K562 (cell line): ENCODE measurements around the gene CFAP157. TPM values are rescaled to one million over a fixed set of nuclear protein-coding genes. Genes with fewer than 3 reads are reported as not detected.
A peak's percentile ranks its signal among the peaks of the same experiment; 100 is the strongest.

Experiments used
- CTCFL ChIP-seq: IDR thresholded peaks from 2 replicates; pipeline ENCODE4 v1.6.1; 2011; ENCODE audit warnings: borderline replicate concordance, low read depth, mild to moderate bottlenecking, moderate library complexity, low read length; ENCODE audit not compliant: insufficient read depth, poor library complexity, severe bottlenecking
- DMBX1 ChIP-seq: fragments of 250-450 bp; sonication (Bioruptor Pico); IDR thresholded peaks from 2 replicates; pipeline ENCODE4 v1.8.0; 2022; ENCODE audit warnings: inconsistent platforms, mild to moderate bottlenecking, moderate library complexity, borderline replicate concordance
- HES1 ChIP-seq: fragments of 450-650 bp; IDR thresholded peaks from 2 replicates; pipeline ENCODE4 v1.6.1; 2016; ENCODE audit warnings: low read depth, mild to moderate bottlenecking, moderate library complexity
- HMBOX1 ChIP-seq: sonication (generic); IDR thresholded peaks from 2 replicates; pipeline ENCODE4 v1.6.1; 2016
- MBD1 ChIP-seq: fragments of 250-450 bp; sonication (Bioruptor Pico); IDR thresholded peaks from 2 replicates; pipeline ENCODE4 v1.8.0; 2022; ENCODE audit warnings: inconsistent platforms
- MCM7 ChIP-seq, 2 experiments: fragments of 450-650 bp; IDR thresholded peaks; 2 replicates each; pipeline ENCODE4 v1.6.1; 2016 to 2018
- PTTG1 ChIP-seq: fragments of 450-650 bp; IDR thresholded peaks from 2 replicates; pipeline ENCODE4 v1.6.1; 2016; ENCODE audit warnings: low read depth, mild to moderate bottlenecking, missing genetic modification characterization, missing compliant biosample characterization
- RERE ChIP-seq: sonication (generic); formaldehyde crosslinking; IDR thresholded peaks from 2 replicates; pipeline ENCODE4 v1.8.0; 2023; ENCODE audit warnings: missing genetic modification reagents, mild to moderate bottlenecking, borderline replicate concordance
- ZBTB33 ChIP-seq: sonication (generic); formaldehyde crosslinking; IDR thresholded peaks from 2 replicates; pipeline ENCODE4 v1.8.1; 2023; ENCODE audit warnings: mild to moderate bottlenecking, missing genetic modification reagents
- ZNF146 ChIP-seq: IDR thresholded peaks from one replicate; pipeline ENCODE4 v1.6.1; 2018; ENCODE audit warnings: missing compliant biosample characterization; ENCODE audit not compliant: unreplicated experiment
- ZNF23 ChIP-seq: fragments of 250-450 bp; sonication (Bioruptor Pico); IDR thresholded peaks from 2 replicates; pipeline ENCODE4 v1.4.0; 2020; ENCODE audit warnings: mild to moderate bottlenecking
- polyA plus RNA-seq, 8 experiments: library from polyadenylated mRNA; depleted of rRNA in 4 of 8; stranded (reverse) in 5 of 8; unstranded in 3 of 8; fragments of >200 nt; fragmentation: Nextera tagmentation in 2 of 8; fragmentation: Illumina TruSeq in 1 of 8; extraction: Ambion mirVana in 2 of 8; extraction: Trizol in 1 of 8; gene quantifications; 2 replicates each; pipeline versions ENCODE4 v1.2.1 to v1.2.3, GENCODE V29; 2011 to 2014; ENCODE audit warnings: inconsistent platforms in 1 of 8, missing spikeins in 1 of 8
- total RNA-seq, 7 experiments: library from RNA; depleted of rRNA in 6 of 7; stranded (reverse); fragments of >200 nt in 6 of 7; fragmentation: Illumina TruSeq in 2 of 7; extraction: Trizol in 2 of 7; gene quantifications; 2 replicates each; pipeline versions ENCODE4 v1.2.1 to v1.2.3, GENCODE V29; 2011 to 2021; ENCODE audit warnings: low replicate concordance in 1 of 7

CFAP157 gene
- total and polyA plus RNA-seq, 9 of the 15 experiments (the other 6 are each of a cell fraction or from before 2014, with no cell fraction given): 0.03 TPM; not detected in 8

GRCh38 chr9:127698985-127699670 is 7.7 kb upstream of the CFAP157 start (continued):
- peak; percentile 66; the same call in 1 of the 2 replicates for TF ChIP-seq ZBTB33 (CRISPR knock-in tag)
- peak; percentile 89 for TF ChIP-seq HMBOX1
- no peak for TF ChIP-seq MCM7 (IDR thresholded peaks at IDR 0.05)
- TF ChIP-seq DMBX1 (CRISPR knock-in tag): peak; percentile 83; the same call in 1 of the 2 replicates
- no peak for TF ChIP-seq ZNF23 (CRISPR knock-in tag)
- TF ChIP-seq MBD1 (CRISPR knock-in tag): no peak
- no peak for TF ChIP-seq ZNF146 (CRISPR knock-in tag)
- TF ChIP-seq CTCFL: no peak
- TF ChIP-seq PTTG1 (tag): no peak
- peak; percentile 72; the same call in 1 of the 2 replicates for TF ChIP-seq RERE
- peak; percentile 33; the same call in 1 of the 2 replicates for TF ChIP-seq HES1
